GM12892 (cell line): ENCODE results near the gene APBB2.

ENCODE experiments used
- POLR2A ChIP-seq: IDR thresholded peaks from 2 replicates; pipeline ENCODE4 v1.6.1; 2011; ENCODE audit warnings: low read depth, low read length, control low read depth
- TAF1 ChIP-seq: IDR thresholded peaks from 2 replicates; pipeline ENCODE4 v1.6.1; 2011; ENCODE audit warnings: low read depth, mild to moderate bottlenecking, control low read depth, low read length, borderline replicate concordance

DNA sequence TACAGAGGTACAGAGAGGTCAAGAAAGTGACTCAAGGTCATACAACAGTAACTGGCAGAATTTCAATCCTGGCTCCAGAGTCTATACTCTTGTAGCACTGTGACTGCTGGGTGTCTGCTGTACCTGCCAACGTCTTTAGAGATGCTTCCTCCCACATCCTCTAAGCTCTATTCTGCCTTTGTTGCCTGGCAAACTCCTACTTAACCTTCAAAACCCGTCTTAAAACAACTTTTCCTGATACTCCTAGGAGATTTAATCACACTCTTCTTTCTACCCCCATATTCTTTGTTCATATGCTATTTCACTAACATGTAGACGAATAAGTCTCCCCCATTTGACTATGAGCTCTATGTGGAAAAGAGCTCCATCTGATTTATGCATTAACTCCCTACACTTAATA lies 16.8 kb downstream of the APBB2 start:
- TF ChIP-seq TAF1, result no peak
- TF ChIP-seq POLR2A, result no peak
